ENCODE results near the gene ABCA4.

ABCA4 gene

GRCh38 chr1:94122201-94122970 lies 1.4 kb upstream of the ABCA4 start:
- no peak for DNase-seq

DNA sequence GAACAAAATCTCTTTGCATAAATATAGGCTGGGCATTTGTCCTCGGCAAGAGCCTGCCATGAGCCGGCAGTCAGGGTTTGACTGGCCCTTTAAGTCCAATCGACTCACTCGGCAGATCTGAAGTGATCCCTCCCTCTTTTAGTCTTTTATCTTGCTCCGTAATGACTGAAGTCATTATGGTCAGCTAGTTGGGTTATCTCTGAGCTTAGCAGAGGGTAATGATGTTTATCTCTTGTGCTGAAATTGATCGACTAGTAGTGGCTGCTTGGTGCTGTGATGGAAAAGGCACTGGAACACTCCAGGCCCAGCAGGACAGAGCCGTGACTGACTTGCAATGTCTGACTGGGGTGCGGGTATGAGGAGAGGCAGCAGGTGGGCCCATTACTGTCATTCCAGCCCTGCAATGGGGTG lies 468 bp upstream of the ABCA4 start:
- no peak for DNase-seq

- DNase-seq, result no peak
These were observed 412 bp downstream of the ABCA4 start for GRCh38 chr1:94120570-94120901.

- no peak for DNase-seq
These were observed 965 bp downstream of the ABCA4 start for GRCh38 chr1:94119796-94120569.

- DNase-seq, result no peak
These were observed 1.6 kb downstream of the ABCA4 start for GRCh38 chr1:94119306-94119705.

DNA sequence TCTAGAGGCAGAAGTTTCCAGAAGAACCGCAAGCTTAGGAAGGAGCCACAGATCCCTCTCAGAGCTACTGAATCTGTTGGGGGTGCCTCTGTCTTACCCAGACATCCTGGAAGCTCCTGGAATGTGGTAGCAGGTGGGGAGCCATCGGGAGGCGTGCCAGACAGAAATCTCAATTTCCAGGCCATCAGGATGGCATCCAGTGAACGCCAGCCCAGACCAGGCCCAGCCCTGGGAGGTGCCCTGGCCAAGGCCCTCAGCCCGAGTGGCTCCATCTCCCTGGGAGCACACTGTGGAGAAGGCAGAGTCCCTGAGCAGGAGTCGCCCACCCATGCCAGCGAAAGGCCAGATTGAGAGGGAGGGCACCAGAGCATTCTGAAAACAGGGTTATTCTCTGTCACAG lies 2.5 kb downstream of the ABCA4 start:
- DNase-seq, result no peak

DNA sequence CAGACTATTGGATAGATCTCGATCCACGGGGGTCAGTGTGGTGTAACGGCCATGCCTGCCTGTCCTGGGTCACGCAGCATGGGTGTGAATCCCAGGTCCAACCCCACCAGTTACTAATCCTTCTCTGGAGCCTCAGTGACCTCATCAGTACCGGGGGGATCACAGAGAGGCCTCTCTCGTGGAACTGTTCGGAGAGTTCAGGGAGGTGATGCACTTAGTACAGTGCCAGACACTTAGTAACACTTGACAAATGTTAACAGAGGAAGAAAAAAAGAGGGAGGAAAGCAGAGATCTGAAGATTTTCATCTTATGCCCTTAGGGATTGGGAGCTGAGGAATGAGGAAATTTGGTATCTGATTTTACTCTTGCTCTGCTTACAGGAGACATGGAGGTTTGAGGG lies 2.9 kb downstream of the ABCA4 start:
- no peak for DNase-seq

- no peak for DNase-seq
These were observed 3.6 kb downstream of the ABCA4 start for GRCh38 chr1:94117259-94117851.

- no peak for DNase-seq
These were observed 5.0 kb downstream of the ABCA4 start for GRCh38 chr1:94115900-94116436.

- no peak for DNase-seq
These were observed 5.6 kb downstream of the ABCA4 start for GRCh38 chr1:94115254-94115899.

GRCh38 chr1:94113589-94114226 lies 7.2 kb downstream of the ABCA4 start:
- no peak for DNase-seq

- DNase-seq, result no peak
These were observed 9.1 kb downstream of the ABCA4 start for GRCh38 chr1:94111879-94112278.

- DNase-seq, result no peak
These were observed 9.8 kb downstream of the ABCA4 start for GRCh38 chr1:94110946-94111740.

GRCh38 chr1:94110021-94110761 lies 10.8 kb downstream of the ABCA4 start:
- DNase-seq, result no peak

GRCh38 chr1:94109478-94109877 lies 11.5 kb downstream of the ABCA4 start:
- no peak for DNase-seq

- DNase-seq, result no peak
These were observed 13.8 kb downstream of the ABCA4 start for GRCh38 chr1:94107141-94107540.

DNA sequence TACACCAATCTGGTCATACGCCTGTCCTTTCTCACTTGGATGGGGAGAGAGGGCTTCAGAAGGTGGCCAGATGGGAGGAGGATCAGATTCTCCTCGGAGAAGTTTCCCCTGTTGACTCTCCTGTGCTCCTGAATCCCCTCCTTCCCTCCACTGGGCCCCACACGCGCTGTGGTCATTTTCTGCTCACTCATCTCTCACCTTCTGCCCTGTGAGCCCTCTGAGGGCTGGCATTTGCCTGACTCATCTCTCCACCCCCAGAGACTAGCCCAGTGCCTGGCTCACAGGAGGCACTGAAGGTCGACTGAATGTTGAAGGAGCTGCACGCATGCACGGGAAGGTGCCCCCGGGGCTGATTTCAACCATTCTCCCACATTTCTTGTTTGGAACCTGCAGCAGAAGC lies 14.2 kb downstream of the ABCA4 start:
- no peak for DNase-seq

DNA sequence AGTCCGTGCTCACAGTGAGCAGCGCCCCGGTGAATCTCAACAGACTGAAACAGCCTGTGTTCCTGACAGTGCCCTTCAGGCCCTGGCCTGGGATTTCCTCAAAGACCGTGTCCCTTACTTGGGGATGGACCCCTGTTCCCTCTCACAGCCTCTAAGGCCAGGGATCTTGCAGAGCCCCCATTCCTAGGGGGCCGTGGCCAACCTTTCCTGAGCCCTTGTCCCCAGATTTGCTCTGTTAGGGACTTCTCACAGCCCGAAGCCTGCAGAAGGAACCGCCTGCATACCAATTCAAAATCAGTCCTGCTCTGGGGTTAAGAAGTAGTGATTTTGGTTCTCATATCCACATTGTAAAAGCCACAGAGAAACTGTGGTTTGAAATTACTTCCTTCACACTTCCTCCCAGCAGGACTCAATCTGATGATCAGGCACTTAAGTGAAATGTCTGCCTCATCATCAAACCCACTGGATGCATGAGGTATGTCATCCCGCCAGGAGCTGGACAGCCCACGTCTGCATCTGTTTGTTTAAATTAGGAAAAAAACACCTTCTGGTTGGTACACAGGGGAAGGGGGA lies 14.9 kb downstream of the ABCA4 start:
- no peak for DNase-seq

GRCh38 chr1:94105581-94105952 lies 15.4 kb downstream of the ABCA4 start:
- DNase-seq, result no peak

DNA sequence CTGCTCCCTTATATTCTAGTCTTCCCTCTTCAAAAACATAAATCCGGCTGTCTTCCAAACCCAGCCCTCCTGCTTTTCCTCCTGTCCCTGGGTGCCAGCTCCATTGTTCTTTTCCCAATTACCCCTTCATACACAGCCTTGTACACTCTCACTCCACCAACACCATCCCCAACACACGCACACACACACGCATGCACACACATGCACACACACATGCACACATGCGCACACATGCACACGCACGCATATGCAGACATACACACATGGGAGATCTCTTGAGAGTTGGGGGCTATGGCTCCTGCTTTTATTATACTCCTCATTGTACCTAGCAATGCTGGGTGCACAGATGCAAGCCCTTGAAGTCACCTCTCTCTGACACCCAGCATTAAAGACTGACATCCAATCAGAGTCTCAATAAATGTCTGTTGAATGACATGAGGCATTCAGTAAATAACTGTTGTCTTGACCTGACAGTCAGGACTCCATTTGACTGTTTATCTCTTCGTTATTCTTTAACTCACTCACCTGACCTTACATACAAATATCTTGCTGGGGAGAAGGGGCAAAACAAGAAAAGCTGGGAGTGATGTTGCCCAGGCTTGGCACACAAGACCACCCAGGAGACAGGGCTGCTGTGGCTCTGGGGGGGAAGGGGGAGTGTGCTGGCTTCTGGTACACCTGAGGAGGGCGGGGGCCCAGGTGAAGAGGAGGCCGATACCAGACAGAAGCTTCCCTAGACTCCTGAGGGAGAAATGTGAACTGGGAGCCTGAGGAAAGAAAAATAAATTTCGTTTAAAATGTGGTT lies 16.0 kb downstream of the ABCA4 start:
- DNase-seq, result no peak

Measured in NCI-H187 treated with DMSO at 0.1 percent for 48 hours (cell line).